ENCODE measurements around the gene SLC7A6. TPM values are rescaled to one million over a fixed set of nuclear protein-coding genes. Genes with fewer than 3 reads are reported as not detected.

SLC7A6 gene
- total and polyA plus RNA-seq, 2 of the 8 experiments (the other 6 are each of a cell fraction or from before 2014, with no cell fraction given) = 28.0 to 37.8 TPM

GRCh38 chr16:68282064-68282452 lies 17.7 kb downstream of the SLC7A6 start (continued):
- TF ChIP-seq ZNF274 (IDR thresholded peaks at IDR 0.05; ENCODE audit: borderline replicate concordance, extremely low read depth, low read length) (no peak), EZH2 (IDR thresholded peaks at IDR 0.05; ENCODE audit: low read depth, low read length, severe bottlenecking) (no peak), NANOG (IDR thresholded peaks at IDR 0.05; ENCODE audit: insufficient read depth, low read depth, low read length, poor library complexity, severe bottlenecking) (no peak), FOSL1 (IDR thresholded peaks at IDR 0.05; ENCODE audit: insufficient read depth, low read depth, low read length) (no peak), POLR2AphosphoS5 (IDR thresholded peaks at IDR 0.05; ENCODE audit: low read depth, low read length) (no peak), HDAC6 (IDR thresholded peaks at IDR 0.05; ENCODE audit: low read depth, low read length) (no peak)
